GM12864 (cell line): Measurements from ENCODE around the gene GFPT1.

ENCODE experiments used
- DNase-seq: peaks from one replicate; pipeline ENCODE4 v3.0.0-alpha.2; 2011; ENCODE audit warnings: low read depth
- H3K4me3 ChIP-seq: 2 replicates; pipeline ENCODE4 v1.5.1; 2011; ENCODE audit warnings: mild to moderate bottlenecking, low read depth, low read length, control low read depth
- CTCF ChIP-seq: IDR thresholded peaks from 2 replicates; pipeline ENCODE4 v1.5.1; 2011; ENCODE audit warnings: low read depth, mild to moderate bottlenecking, moderate library complexity, low read length, control low read depth, inconsistent platforms; ENCODE audit errors: missing control alignments

Gene GFPT1

GRCh38 chr2:69353360-69353759 lies 33.7 kb downstream of the GFPT1 start:
- no peak for TF ChIP-seq CTCF
- H3K4me3 ChIP-seq = no peak overlapping the region
- DNase-seq = no peak

- TF ChIP-seq CTCF = no peak
- no peak for DNase-seq
- no peak overlapping the region for H3K4me3 ChIP-seq
Measured at GRCh38 chr2:69348781-69349180, 38.2 kb downstream of the GFPT1 start.

GRCh38 chr2:69345434-69345833 lies 41.6 kb downstream of the GFPT1 start:
- no peak for DNase-seq
- H3K4me3 ChIP-seq = no peak overlapping the region
- no peak for TF ChIP-seq CTCF

GRCh38 chr2:69344305-69344704 lies 42.7 kb downstream of the GFPT1 start:
- no peak overlapping the region for H3K4me3 ChIP-seq
- DNase-seq = no peak
- TF ChIP-seq CTCF = no peak

- no peak for DNase-seq
- TF ChIP-seq CTCF = no peak
- no peak overlapping the region for H3K4me3 ChIP-seq
Measured at GRCh38 chr2:69340101-69340775, 46.8 kb downstream of the GFPT1 start.

- DNase-seq = no peak
- no peak for TF ChIP-seq CTCF
- H3K4me3 ChIP-seq = no peak overlapping the region
Measured at GRCh38 chr2:69335311-69335710, 51.7 kb downstream of the GFPT1 start.

GRCh38 chr2:69333352-69333751 lies 53.7 kb downstream of the GFPT1 start:
- H3K4me3 ChIP-seq = no peak overlapping the region
- TF ChIP-seq CTCF = no peak
- DNase-seq = no peak
